ENCODE results near the gene TAS2R41.

Gene TAS2R41

GRCh38 chr7:143429770-143430698 lies 47.6 kb upstream of the TAS2R41 start:
- ChIA-PET CTCF (interaction anchor here (0.6 kb wide), 1 partner anchor 169 kb away, joined by 4 read pairs; no protein-coding TSS in a partner anchor), POLR2A (interaction anchor here (0.6 kb wide), 1 partner anchor 44 kb away, joined by 6 read pairs; no protein-coding TSS in a partner anchor)
- Histone ChIP-seq H3K4me1 (ENCODE audit: control insufficient read depth, insufficient read depth, low read length) (no peaks in the 10 kb centered on the region), H3K27ac (ENCODE audit: extremely low read depth, low read depth, low read length) (no peak overlapping the region), H3K4me3 (ENCODE audit: low read depth, low read length) (no peak overlapping the region), H3K9me3 (ENCODE audit: control insufficient read depth, insufficient read depth, low read depth, low read length) (no peaks in the 10 kb centered on the region), H3K36me3 (ENCODE audit: control insufficient read depth in 2 of 2, insufficient read depth in 1 of 2, low read length in 2 of 2) (no peaks in the 10 kb centered on the region)
- no peak for TF ChIP-seq ZBTB8A (tag by site-specific recombination; IDR thresholded peaks at IDR 0.05)
- TF ChIP-seq HOXD13 (CRISPR knock-in tag; IDR thresholded peaks at IDR 0.05; ENCODE audit: borderline replicate concordance): no peak
- TF ChIP-seq KLF10 (tag by site-specific recombination; IDR thresholded peaks at IDR 0.05): no peak
- no peak for TF ChIP-seq ZNF521 (tag by site-specific recombination; IDR thresholded peaks at IDR 0.05)
- no peak for TF ChIP-seq ZFP37 (tag by site-specific recombination; IDR thresholded peaks at IDR 0.05)
- TF ChIP-seq ZNF354C (tag by site-specific recombination; IDR thresholded peaks at IDR 0.05; ENCODE audit: borderline replicate concordance, low read depth): no peak
- no peak for TF ChIP-seq BCL6B (tag by site-specific recombination; IDR thresholded peaks at IDR 0.05)
- TF ChIP-seq ZNF610 (tag by site-specific recombination; IDR thresholded peaks at IDR 0.05; ENCODE audit: borderline replicate concordance): no peak
- TF ChIP-seq ZNF169 (tag by site-specific recombination; IDR thresholded peaks at IDR 0.05): no peak
- no peak for TF ChIP-seq KLF1 (tag by site-specific recombination; IDR thresholded peaks at IDR 0.05)
- TF ChIP-seq GLIS1 (tag by site-specific recombination; IDR thresholded peaks at IDR 0.05): no peak
- no peak for TF ChIP-seq ZNF585B (tag by site-specific recombination; IDR thresholded peaks at IDR 0.05)
- no peak for TF ChIP-seq PRDM4 (tag by site-specific recombination; IDR thresholded peaks at IDR 0.05)
- no peak for TF ChIP-seq ZXDB (tag by site-specific recombination; IDR thresholded peaks at IDR 0.05)

GRCh38 chr7:143431109-143431508 lies 46.6 kb upstream of the TAS2R41 start:
- Histone ChIP-seq H3K36me3 (ENCODE audit: control insufficient read depth in 2 of 2, insufficient read depth in 1 of 2, low read length in 2 of 2) (no peaks in the 10 kb centered on the region), H3K4me3 (ENCODE audit: low read depth, low read length) (no peak overlapping the region), H3K27ac (ENCODE audit: extremely low read depth, low read depth, low read length) (no peak overlapping the region), H3K4me1 (ENCODE audit: control insufficient read depth, insufficient read depth, low read length) (no peaks in the 10 kb centered on the region), H3K9me3 (ENCODE audit: control insufficient read depth, insufficient read depth, low read depth, low read length) (no peaks in the 10 kb centered on the region)
- POLR2A ChIA-PET: no interaction called here
- CTCF ChIA-PET: no interaction called here
- no peak for TF ChIP-seq ZBTB8A (tag by site-specific recombination; IDR thresholded peaks at IDR 0.05)
- TF ChIP-seq ZNF548 (tag by site-specific recombination; IDR thresholded peaks at IDR 0.05): no peak
- TF ChIP-seq PBX3 (CRISPR knock-in tag; IDR thresholded peaks at IDR 0.05): no peak
- TF ChIP-seq ZNF26 (tag by site-specific recombination; IDR thresholded peaks at IDR 0.05): no peak
- TF ChIP-seq GLIS2 (tag by site-specific recombination; IDR thresholded peaks at IDR 0.05): no peak
- TF ChIP-seq ZNF175 (tag by site-specific recombination; IDR thresholded peaks at IDR 0.05): no peak
- TF ChIP-seq ZNF280D (tag by site-specific recombination; IDR thresholded peaks at IDR 0.05): no peak
- TF ChIP-seq BCL6B (tag by site-specific recombination; IDR thresholded peaks at IDR 0.05): no peak
